ENCODE data around the gene AGAP2.
A peak's percentile ranks its signal among the peaks of the same experiment; 100 is the strongest.
"Not testable (repeated sequence)": the region's sequence is repeated elsewhere in the genome, so short reads cannot be mapped to it uniquely, and the experiment has no call there.

The AGAP2 gene

DNA sequence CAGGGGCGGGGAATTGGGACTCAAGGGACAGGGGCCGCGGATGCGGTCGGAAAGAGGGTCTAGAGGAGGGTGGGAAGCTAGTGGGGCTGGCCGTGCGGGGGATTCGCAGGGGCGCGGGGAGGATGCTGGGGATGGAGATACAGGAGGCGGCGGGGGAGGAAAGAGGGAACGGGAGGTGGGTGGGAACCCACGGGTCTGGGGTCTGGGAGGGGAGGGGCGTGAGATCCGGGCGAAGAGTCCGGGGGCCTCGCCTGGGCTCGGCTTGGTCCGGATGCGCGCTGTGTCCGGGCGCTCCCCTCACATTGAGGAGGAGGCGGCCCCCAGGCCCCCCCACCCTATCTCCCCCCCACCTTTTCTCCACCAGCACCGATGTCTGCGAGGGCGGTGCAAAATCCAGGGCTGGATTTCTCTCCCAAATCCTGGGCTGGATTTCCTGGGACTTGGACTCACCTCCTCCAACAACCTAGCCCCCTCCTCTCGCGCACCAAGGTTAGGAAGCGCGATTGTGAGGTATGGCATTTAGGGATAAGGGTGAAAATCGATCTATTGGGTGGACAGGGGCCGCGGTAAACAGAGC is at the start of gene AGAP2:
Gene AGAP2, minus strand, starts transcription at position 82 of the 577 bp plus-strand sequence. CDS start 496 bp downstream, outside the sequence.
- no peak for DNase-seq (ENCODE audit: low read depth in 2 of 2)

DNA sequence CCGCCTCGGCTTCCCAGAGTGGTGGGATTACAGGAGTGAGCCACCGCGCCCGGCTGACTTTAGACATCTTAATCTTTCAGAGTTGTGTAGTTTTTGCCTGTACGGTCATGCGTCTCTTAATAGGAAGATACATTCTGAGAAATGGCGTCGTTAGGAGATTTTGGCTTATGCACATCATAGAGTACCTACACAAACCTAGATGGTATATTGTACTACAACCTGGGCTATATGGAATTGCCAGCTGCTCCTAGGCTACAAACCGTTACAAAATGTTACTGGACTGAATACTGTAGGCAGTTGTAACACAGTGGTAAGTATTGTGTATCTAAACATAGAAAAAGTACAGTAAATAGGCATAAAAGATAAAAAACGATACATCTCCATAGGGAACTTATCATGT is 45.3 kb upstream of the AGAP2 start:
- no peak for DNase-seq (ENCODE audit: low read depth in 2 of 2)

DNA sequence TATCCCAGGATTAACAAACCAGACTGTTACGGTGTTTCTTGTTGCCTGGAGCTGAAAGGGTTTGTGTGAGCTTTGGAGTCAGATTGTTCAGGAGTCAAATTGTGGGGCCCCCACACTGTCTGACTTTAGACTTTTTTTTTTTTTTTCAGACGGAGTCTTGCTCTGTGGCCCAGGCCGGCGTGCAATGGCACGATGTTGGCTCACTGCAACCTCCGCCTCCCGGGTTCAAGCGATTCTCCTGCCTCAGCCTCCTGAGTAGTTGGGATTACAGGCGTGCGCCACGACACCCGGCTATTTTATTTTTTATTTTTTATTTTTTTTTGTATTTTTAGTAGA is 44.9 kb upstream of the AGAP2 start:
- no peak for DNase-seq (ENCODE audit: low read depth in 2 of 2)

DNA sequence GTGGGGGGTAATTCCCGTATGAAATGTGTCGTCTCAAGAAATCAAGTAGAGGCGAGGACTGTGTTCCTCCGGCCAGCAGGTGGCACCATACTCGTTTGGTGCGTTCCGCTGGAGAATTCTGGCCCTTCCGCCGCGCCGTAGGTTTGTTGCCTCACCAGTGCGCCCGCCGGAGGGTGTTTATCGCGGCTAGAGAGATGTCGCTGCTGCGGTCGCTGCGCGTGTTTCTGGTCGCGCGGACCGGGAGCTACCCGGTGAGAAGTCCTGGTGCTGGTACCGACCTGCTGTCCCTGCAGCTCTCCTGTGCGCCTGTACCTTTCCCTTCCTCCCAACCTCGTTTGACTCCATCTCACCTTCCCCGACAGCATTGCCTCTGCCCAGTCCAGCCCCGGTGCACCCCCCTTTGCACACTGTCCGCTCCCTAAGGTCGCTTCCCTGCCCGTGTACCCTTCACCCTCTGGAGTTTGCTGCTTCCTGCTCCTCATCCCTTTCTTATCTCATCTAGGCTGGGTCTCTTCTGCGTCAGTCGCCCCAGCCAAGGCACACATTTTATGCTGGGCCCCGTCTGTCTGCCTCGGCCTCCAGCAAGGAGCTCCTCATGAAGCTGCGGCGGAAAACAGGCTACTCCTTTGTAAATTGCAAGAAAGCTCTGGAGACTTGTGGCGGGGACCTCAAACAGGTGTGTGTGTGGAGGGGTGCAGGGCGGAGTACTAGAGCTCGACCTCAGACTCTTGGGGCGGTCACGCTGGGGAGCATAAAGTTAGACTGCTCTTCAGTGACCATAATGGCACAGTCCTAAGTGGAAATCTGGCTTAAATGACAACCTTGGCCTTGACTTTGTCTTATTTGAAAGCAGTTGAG is 44.3 kb upstream of the AGAP2 start, which contains the start of gene TSFM:
Gene TSFM, plus strand, starts transcription at position 180 of the 858 bp plus-strand sequence. Its CDS starts 15 bp downstream, at position 195.
- peak; percentile 90 to 91 for DNase-seq (ENCODE audit: low read depth in 2 of 2)

DNA sequence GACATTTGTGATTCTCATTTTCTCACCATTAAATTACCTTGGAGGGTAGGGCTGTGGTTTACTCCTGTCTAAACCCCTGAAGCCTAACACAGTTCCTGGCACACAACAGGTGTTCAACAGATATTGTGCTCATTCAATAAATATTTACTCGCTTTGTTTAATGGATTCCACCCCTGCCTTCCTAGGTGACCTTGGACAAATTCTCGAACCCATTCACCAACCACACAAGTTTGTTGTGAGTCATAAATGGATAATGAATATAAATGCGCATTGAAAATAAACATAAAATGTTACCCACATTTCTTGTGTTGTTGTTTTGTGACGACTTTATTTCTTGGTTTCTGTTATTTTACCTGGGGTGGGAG is 43.7 kb upstream of the AGAP2 start:
- no peak for DNase-seq (ENCODE audit: low read depth in 2 of 2)

DNA sequence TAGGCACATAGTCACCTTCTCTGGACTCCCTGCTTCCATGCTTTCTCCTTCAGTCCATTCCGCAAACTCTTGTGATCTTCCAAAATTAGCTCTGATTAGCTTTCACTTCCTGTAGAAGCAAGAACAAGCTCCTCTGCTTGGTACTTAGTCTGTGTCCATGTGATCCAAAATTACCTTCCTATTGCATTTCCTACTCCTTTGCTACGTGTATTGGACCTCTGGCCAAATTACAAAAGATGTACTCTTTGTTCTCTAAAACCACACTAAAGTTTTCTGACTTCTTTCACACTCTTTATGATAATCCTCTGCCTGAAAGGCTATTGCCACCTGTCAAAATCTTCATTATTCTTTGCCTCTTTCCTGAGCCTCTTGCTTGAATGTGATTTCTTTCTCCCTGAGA is 43.3 kb upstream of the AGAP2 start:
- no peak for DNase-seq (ENCODE audit: low read depth in 2 of 2)

DNA sequence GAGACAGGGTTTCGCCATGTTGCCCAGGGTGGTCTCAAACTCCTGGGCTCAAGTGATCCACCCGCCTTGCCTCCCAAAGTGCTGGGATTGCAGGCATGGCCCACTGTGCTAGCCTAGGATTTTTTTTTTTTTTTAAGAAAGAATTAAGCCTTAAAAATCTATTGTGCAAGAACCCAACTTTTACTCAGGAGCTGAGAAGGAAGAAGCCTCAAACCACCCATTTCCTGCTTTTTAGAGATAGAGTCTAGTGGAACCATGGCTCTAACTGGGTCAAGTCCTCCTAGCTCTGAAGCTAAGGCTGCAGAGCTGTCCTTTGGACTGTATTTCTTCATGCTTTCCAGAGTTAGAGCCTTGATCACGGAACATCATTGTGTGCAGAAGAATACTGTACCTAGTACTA is 42.7 kb upstream of the AGAP2 start:
- DNase-seq (ENCODE audit: low read depth in 2 of 2): no peak

DNA sequence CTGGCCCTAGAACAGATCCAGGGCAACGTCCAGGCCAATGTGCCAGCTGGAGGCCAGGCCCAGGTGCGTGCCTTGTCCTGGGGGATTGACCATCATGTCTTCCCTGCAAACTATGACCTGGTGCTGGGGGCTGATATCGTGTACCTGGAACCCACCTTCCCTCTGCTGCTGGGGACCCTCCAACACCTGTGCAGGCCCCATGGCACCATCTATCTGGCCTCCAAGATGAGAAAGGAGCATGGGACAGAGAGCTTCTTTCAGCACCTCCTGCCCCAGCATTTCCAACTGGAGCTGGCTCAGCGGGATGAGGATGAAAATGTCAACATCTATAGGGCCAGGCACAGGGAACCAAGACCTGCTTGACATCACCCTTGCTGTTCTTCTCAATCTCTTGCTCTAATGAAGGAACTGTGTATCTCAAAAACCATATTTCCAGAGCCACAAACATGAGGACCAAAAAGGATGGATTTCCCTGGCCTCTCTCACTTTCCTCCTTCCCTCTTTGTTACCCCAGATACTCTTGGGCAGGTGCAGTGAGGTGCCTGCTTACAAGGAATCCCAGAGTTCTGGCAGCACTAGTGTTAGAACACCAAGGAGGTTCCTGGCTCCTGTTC is 41.8 kb upstream of the AGAP2 start:
- no peak for DNase-seq (ENCODE audit: low read depth in 2 of 2)

DNA sequence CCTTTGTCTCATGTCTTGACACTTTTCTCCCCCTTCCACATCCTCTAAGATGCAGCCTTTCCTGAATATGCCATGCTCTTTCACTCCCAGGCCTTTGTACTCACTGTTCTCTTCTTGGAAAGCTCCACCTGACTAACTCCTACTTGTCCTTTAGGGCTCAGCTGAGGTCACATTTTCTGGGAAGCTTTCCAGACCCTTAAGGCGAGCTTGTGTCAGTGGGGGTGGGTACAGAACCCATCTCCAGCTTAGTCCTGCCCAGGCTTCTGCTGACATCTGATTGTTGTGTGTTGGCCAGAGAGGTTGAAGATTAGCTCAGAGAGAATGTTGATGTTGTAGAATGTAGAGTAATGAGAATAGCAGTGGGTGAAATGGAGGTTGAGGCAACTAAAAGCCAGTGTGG is 41.2 kb upstream of the AGAP2 start:
- DNase-seq (ENCODE audit: low read depth in 2 of 2): no peak

DNA sequence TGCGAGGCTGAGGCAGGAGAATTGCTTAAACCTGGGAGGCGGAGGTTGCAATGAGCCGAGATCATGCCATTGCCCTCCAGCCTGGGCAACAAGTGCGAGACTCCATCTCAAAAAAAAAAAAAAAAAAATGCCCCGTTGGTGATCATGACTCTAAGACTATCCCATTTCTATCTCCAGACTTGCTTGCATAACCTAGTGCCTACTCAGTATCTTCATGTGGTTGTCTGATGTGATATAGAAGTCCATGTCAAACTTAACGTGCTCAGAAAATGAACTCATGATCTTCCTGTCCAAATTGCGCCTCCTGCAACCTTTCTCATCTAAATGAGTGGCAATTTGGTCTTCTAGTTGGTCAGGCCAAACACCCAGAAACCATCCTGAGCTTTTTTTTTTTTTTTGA is 39.4 kb upstream of the AGAP2 start:
- DNase-seq (ENCODE audit: low read depth in 2 of 2): no peak

DNA sequence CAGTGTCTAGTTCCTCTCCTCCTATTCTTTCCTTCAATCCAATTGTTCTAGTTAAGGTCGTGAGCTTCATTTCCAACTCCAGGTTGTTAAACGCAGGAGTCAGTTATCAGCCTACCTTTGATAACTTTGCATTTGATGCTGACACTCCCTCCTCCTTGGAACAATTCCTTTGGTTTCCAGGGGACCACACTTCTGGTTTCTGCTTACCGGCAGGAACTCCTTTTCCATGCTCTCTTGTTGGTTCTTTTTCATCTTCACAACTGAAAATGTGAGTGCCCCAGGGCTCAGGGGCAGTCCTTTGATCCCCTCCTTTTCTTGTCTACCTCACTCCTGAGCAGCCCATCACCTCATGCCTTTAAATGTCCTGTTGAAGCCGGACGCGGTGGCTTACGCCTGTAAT is 38.8 kb upstream of the AGAP2 start:
- no peak for DNase-seq (ENCODE audit: low read depth in 2 of 2)

DNA sequence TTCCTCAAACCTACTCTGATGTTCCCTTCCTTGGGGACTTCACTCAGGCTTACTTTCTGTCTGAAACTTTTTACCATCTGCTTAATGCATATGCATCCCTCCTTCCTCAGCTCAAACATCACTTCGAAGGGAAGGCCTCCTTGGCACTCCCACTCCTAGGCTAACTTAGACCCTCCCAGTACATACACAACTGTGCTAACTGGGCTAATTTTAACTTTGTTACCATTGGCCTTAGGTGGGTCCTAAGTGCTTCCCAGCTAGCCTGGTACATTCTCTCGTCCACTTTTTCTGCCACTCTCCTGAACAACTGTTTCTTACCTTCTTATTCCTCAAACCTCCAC is 37.7 kb upstream of the AGAP2 start:
- no peak for DNase-seq (ENCODE audit: low read depth in 2 of 2)

DNA sequence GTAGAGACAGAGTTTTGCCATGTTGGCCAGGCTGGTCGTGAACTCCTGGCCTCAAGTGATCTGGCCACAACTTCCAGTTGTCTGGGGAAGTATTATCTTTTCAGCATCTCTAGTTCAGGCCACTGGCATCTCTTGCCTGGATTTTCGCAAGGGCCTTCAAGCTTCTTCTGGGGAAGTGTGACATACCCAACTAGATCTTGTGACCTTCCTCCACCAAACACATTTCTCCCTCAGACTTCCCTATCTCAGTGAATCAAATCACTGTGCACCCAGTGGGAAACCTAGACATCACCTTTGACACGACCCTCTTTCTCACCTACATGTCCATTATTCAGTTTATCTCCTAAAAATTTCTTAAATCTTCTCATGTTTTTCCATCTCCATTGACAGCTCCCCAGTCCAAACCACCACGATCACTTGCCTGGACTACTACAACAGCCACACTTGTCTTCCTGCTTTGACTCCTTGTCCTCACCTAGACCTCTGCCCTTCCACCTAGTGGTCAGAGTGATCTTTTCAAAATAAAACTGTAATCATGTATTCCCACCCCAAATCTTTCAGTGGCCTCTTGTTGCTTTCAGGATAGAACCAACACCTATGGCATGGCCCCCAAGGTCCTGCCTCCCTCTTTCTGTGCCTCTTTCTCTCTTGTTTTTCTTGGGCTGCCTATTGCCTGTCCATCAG is 37.2 kb upstream of the AGAP2 start:
- no peak for DNase-seq (ENCODE audit: low read depth in 2 of 2)

DNA sequence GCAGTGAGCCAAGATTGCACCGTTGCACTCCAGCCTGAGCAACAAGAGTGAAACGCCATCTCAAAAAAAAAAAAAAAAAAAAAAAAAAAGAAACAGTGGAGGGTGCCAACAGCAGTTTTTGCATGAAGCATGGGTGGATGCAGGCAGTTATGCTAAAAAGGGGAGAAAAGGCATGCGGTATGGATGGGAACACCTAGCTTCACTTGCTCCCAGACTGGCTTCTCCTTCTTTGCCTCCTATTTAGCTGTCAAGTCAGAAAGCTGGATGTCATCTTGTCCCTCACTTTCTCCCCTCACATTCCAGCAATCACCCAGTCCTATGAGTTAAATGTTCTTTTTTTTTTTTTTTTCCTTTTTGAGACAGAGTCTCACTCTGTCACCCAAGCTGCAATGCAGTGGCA is 36.5 kb upstream of the AGAP2 start:
- no peak for DNase-seq (ENCODE audit: low read depth in 2 of 2)

DNA sequence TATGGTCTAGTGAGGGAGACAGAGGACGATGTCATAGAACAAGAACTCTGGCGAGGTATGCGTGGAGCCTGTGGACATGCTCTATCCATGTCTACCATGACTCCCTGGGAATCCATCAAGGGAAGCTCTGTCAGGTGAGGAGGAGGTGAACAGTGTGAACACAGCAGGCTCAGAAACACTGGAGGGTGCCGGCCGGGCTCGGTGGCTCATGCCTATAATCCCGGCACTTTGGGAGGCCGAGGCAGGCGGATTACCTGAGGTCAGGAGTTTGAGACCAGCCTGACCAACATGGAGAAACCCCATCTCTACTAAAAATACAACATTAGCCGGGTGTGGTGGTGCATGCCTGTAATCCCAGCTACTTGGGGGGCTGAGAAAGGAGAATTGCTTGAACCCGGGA is 36.1 kb upstream of the AGAP2 start:
- DNase-seq (ENCODE audit: low read depth in 2 of 2): not testable (repeated sequence)

DNA sequence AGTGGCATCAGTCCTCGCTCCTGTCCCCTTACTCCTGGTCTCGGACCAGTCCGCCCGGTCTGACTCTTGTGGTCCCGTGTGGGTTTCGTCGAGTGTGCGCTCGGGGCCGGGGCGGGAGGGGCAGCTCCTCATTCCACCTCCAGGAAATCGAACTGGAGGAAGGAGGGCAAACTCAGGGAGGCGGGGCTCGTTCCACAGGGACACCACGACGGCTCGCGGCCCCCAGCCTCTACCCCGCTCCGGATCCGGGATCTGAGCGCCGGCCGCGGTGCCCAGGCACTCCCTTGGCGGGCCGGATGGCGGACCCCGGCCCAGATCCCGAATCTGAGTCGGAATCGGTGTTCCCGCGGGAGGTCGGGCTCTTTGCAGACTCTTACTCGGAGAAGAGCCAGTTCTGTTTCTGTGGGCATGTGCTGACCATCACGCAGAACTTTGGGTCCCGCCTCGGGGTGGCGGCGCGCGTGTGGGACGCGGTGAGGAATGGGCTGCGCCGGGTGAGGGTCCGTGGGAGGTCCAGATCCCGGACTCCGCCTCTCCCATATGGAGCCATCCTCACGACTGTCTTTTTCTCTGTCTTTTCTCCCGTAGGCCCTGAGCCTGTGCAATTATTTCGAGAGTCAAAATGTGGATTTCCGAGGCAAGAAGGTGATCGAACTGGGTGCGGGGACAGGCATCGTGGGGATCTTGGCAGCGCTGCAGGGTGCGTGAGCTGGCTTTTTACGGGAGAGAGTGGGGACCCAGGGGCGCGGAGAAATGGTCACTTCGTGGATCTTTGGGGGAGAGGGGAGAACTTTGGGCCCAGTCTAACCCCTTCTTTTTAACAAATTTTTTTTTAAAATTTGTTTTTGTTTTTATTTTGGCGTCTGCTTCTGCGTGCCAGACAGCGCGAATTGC is 34.1 kb upstream of the AGAP2 start, which contains the start of gene EEF1AKMT3:
Gene EEF1AKMT3, plus strand, starts transcription at position 186 of the 894 bp plus-strand sequence. Its CDS starts 111 bp downstream, at position 297.
- DNase-seq (ENCODE audit: low read depth in 2 of 2): no peak

DNA sequence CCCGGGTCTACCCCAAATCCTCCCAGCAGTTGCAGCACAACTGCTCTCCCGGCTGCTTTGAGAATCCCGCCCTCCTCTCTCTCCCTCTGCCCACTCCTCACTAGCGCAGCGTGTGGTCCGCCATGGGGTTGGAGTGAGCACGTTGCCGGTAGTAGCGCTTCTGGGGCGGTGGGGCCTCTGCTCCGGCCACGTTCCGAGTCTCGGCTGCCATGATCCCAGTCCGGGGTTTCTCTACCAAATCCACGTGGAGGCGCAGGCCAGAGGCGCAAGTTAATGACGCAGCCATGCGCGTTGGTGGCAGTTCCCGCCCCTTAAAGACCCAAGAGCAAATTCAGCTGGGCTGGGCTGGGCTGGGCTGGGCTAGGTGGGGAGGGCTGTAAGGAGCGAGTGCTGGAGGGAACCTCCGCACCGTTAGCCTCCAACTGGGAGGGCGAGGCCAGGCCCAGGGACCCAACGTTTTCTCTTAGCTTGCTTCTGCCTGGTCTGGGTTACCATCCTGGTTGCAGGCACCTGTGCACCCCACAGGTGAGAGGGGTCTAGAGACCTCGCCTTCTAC is 33.4 kb upstream of the AGAP2 start, which contains the start of gene METTL1:
Gene METTL1, minus strand, starts transcription at position 233 of the 556 bp plus-strand sequence. Its CDS starts 22 bp downstream, at position 211.
- DNase-seq (ENCODE audit: low read depth in 2 of 2): peak; percentile 85 to 90

DNA sequence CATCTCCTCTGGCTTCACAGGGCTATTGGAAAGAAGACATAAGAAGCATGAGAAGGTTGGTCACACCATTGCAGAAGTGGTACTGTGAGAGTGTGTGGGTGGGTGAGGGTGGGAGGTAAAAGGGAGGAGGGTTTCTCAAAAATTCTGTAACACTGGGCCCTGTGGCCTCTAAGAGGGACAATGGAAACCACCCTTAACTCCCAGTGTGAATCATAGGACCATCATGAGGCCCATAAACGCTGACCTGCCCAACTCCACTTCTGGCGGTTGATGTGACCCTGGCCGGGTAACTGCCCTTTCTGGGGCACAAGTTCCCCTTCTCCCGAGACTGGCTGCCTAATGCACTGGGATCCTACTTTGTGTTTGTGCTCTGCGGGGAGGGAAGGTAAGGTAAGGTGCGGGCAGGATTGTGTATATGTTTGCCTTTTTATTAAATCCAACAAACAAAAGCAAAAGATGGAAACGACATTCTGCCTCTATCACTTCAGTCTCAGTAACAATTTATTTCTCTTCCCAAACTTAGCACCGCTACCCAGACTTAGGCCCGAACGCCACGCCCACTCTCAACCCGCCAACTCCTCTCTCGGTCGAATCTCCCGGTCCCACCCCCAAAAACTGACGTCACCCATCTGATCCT is 32.8 kb upstream of the AGAP2 start:
- DNase-seq (ENCODE audit: low read depth in 2 of 2): peak; percentile 74 to 82

DNA sequence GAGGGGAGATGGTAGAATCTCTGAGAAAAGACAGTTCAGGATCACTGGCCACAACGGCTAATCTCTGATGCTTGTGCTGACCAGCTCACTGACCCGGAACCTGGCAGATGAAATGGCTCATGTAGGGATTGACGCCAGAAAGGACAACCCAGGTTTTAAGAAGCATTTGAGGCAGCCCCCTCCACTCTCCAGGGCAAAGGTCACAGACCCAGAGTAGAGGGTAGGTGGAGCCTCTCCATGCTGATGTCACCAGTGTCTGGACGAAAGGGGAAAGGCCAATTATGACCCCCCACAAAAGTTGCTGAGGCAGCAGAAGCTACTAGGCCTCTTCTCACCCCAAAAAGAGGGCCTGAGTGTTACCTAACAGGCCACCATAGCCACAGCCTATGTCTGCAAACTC is 32.2 kb upstream of the AGAP2 start:
- DNase-seq (ENCODE audit: low read depth in 2 of 2): no peak

DNA sequence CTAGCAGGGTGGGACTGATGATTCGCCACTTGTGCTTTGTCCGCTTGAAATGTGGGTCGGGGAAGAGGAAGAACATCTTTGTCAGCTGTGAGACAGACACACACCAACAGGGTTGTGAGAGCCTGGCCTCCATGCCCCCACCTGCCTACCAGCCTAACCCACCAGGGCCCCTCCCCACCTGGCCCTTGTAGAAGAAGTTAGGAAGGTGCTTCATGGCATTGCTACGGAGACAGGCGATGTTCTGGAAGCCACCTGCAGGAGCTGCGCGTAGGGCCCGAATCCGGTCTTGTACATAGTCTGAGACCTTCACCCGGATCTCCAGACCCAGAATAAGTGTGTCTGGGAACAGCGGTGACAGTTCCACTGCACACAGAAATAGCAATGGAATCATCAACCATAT is 31.1 kb upstream of the AGAP2 start:
- no peak for DNase-seq (ENCODE audit: low read depth in 2 of 2)

Measured in activated CD8-positive, alpha-beta memory T cell treated with anti-CD3 and anti-CD28 coated beads for 4 hours (primary cell).